22Rv1 (cell line): Measurements from ENCODE around the gene SYNGR1.
"Not testable (repeated sequence)": the region's sequence is repeated elsewhere in the genome, so short reads cannot be mapped to it uniquely, and the experiment has no call there.

Experiments
- ZFX ChIP-seq: fragments of 450-650 bp; IDR thresholded peaks from 2 replicates; pipeline ENCODE4 v1.6.1; 2017; ENCODE audit warnings: antibody characterized with exemption, borderline replicate concordance
- TF ChIP-seq, protein P1 (sequence below): fragments of 450-650 bp; IDR thresholded peaks from 2 replicates; pipeline ENCODE4 v1.5.1; 2017; ENCODE audit warnings: mild to moderate bottlenecking

DNA sequence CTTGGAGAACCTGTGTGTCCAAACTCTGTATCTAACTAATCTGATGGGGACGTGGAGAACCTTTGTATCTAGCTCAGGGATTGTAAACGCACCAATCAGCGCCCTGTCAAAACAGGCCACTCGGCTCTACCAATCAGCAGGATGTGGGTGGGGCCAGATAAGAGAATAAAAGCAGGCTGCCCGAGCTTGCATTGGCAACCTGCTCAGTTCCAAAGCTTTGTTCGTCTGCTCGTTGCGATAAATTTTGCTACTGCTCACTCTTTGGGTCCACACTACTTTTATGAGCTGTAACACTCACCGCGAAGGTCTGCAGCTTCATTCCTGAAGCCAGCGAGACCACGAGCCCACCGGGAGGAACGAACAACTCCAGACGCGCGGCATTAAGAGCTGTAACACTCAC is 8.4 kb downstream of the SYNGR1 start:
- TF ChIP-seq, protein P1, sequence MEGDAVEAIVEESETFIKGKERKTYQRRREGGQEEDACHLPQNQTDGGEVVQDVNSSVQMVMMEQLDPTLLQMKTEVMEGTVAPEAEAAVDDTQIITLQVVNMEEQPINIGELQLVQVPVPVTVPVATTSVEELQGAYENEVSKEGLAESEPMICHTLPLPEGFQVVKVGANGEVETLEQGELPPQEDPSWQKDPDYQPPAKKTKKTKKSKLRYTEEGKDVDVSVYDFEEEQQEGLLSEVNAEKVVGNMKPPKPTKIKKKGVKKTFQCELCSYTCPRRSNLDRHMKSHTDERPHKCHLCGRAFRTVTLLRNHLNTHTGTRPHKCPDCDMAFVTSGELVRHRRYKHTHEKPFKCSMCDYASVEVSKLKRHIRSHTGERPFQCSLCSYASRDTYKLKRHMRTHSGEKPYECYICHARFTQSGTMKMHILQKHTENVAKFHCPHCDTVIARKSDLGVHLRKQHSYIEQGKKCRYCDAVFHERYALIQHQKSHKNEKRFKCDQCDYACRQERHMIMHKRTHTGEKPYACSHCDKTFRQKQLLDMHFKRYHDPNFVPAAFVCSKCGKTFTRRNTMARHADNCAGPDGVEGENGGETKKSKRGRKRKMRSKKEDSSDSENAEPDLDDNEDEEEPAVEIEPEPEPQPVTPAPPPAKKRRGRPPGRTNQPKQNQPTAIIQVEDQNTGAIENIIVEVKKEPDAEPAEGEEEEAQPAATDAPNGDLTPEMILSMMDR: not testable (repeated sequence)
- TF ChIP-seq ZFX: not testable (repeated sequence)
